HepG2 (cell line): Measurements from ENCODE around the gene CTDSP1. TPM values are rescaled to one million over a fixed set of nuclear protein-coding genes. Genes with fewer than 3 reads are reported as not detected.
A peak's percentile ranks its signal among the peaks of the same experiment; 100 is the strongest.

ENCODE experiments used
- ATF7 ChIP-seq, 2 experiments: fragments of 450-650 bp in 1 of 2; sonication (generic) in 1 of 2; formaldehyde crosslinking in 1 of 2; IDR thresholded peaks; 2 replicates each; pipeline versions ENCODE4 v1.4.0 to v1.6.1; 2016 to 2020; ENCODE audit warnings: antibody characterized with exemption in 1 of 2, mild to moderate bottlenecking in 1 of 2, missing genetic modification reagents in 1 of 2
- ATF7-NPFF ChIP-seq: sonication (generic); formaldehyde crosslinking; IDR thresholded peaks from 2 replicates; pipeline ENCODE4 v1.8.1; 2023; ENCODE audit warnings: mild to moderate bottlenecking, low read depth, missing genetic modification reagents, moderate library complexity
- ATM ChIP-seq: fragments of 450-650 bp; IDR thresholded peaks from 2 replicates; pipeline ENCODE4 v1.7.1; 2017; ENCODE audit warnings: mild to moderate bottlenecking, borderline replicate concordance
- GLI4 ChIP-seq: sonication (generic); formaldehyde crosslinking; IDR thresholded peaks from 2 replicates; pipeline ENCODE4 v1.5.1; 2020; ENCODE audit warnings: missing genetic modification reagents, mild to moderate bottlenecking, moderate library complexity, borderline replicate concordance
- HBP1 ChIP-seq: IDR thresholded peaks from 2 replicates; pipeline ENCODE4 v1.6.1; 2016; ENCODE audit warnings: low read depth, control low read depth
- MEIS2 ChIP-seq: sonication (generic); formaldehyde crosslinking; IDR thresholded peaks from 2 replicates; pipeline ENCODE4 v1.9.0; 2021; ENCODE audit warnings: mild to moderate bottlenecking, missing genetic modification reagents
- NAIF1 ChIP-seq: sonication (generic); formaldehyde crosslinking; IDR thresholded peaks from 2 replicates; pipeline ENCODE4 v1.5.0; 2020; ENCODE audit warnings: mild to moderate bottlenecking, missing genetic modification reagents, borderline replicate concordance
- NCOA2 ChIP-seq: sonication (generic); formaldehyde crosslinking; IDR thresholded peaks from 2 replicates; pipeline ENCODE4 v1.8.0; 2022; ENCODE audit warnings: inconsistent platforms
- TBP ChIP-seq: sonication (generic); formaldehyde crosslinking; IDR thresholded peaks from 2 replicates; pipeline ENCODE4 v1.5.0; 2020; ENCODE audit warnings: missing genetic modification reagents
- TEF ChIP-seq: sonication (generic); formaldehyde crosslinking; IDR thresholded peaks from 2 replicates; pipeline ENCODE4 v1.5.0; 2020; ENCODE audit warnings: missing genetic modification reagents
- TERF1 ChIP-seq: sonication (generic); formaldehyde crosslinking; IDR thresholded peaks from 2 replicates; pipeline ENCODE4 v1.8.0; 2022; ENCODE audit warnings: mild to moderate bottlenecking, missing genetic modification reagents, moderate library complexity
- THAP11 ChIP-seq: IDR thresholded peaks from 2 replicates; pipeline ENCODE4 v1.6.1; 2016; ENCODE audit warnings: missing biosample characterization, missing genetic modification reagents
- ZBTB20 ChIP-seq: sonication (generic); formaldehyde crosslinking; IDR thresholded peaks from 2 replicates; pipeline ENCODE4 v1.8.1; 2023; ENCODE audit warnings: missing genetic modification reagents, low read depth, mild to moderate bottlenecking, borderline replicate concordance
- ZMAT3 ChIP-seq: sonication (generic); formaldehyde crosslinking; conservative IDR thresholded peaks from 2 replicates; pipeline ENCODE4 v1.7.0; 2021; ENCODE audit warnings: missing genetic modification reagents
- ZNF232 ChIP-seq: sonication (generic); formaldehyde crosslinking; IDR thresholded peaks from 2 replicates; pipeline ENCODE4 v1.4.0; 2020; ENCODE audit warnings: missing genetic modification reagents, borderline replicate concordance
- ZNF543 ChIP-seq: sonication (generic); formaldehyde crosslinking; IDR thresholded peaks from 2 replicates; pipeline ENCODE4 v1.4.0; 2020; ENCODE audit warnings: mild to moderate bottlenecking, missing genetic modification reagents
- ZNF878 ChIP-seq: sonication (generic); formaldehyde crosslinking; IDR thresholded peaks from 2 replicates; pipeline ENCODE4 v1.8.1; 2023; ENCODE audit warnings: mild to moderate bottlenecking, missing genetic modification reagents, moderate library complexity
- ZSCAN25 ChIP-seq: sonication (generic); formaldehyde crosslinking; IDR thresholded peaks from 2 replicates; pipeline ENCODE4 v1.8.0; 2022; ENCODE audit warnings: mild to moderate bottlenecking, missing genetic modification reagents
- polyA plus RNA-seq, 8 experiments: library from polyadenylated mRNA; depleted of rRNA in 3 of 8; stranded (reverse) in 7 of 8; unstranded in 1 of 8; fragments of >200 nt; fragmentation: Illumina TruSeq in 4 of 8; extraction: Trizol in 4 of 8; gene quantifications; 2 replicates each; pipeline versions ENCODE4 v1.2.1 to v1.2.3, GENCODE V29; 2011 to 2016; ENCODE audit warnings: low read depth in 4 of 8, missing spikeins in 1 of 8, mixed read lengths in 1 of 8; ENCODE audit not compliant: insufficient read depth in 1 of 8
- total RNA-seq, 5 experiments: library from RNA; depleted of rRNA; stranded (reverse); fragments of >200 nt; fragmentation: Illumina TruSeq; extraction: Trizol; gene quantifications; 2 replicates each; pipeline ENCODE4 v1.2.3, GENCODE V29; 2016; ENCODE audit warnings: low read depth in 1 of 5
- TF ChIP-seq, protein P1 (sequence below): sonication (generic); formaldehyde crosslinking; IDR thresholded peaks from 2 replicates; pipeline ENCODE4 v1.4.0; 2020; ENCODE audit warnings: missing genetic modification reagents
- TF ChIP-seq, protein P2 (sequence below): IDR thresholded peaks from 2 replicates; pipeline ENCODE4 v1.6.1; 2016; ENCODE audit warnings: mild to moderate bottlenecking, missing biosample characterization, missing genetic modification reagents

Gene CTDSP1
- total and polyA plus RNA-seq, 2 of the 13 experiments (the other 11 are each of a cell fraction or from before 2014, with no cell fraction given) = 91.0 to 268 TPM

DNA sequence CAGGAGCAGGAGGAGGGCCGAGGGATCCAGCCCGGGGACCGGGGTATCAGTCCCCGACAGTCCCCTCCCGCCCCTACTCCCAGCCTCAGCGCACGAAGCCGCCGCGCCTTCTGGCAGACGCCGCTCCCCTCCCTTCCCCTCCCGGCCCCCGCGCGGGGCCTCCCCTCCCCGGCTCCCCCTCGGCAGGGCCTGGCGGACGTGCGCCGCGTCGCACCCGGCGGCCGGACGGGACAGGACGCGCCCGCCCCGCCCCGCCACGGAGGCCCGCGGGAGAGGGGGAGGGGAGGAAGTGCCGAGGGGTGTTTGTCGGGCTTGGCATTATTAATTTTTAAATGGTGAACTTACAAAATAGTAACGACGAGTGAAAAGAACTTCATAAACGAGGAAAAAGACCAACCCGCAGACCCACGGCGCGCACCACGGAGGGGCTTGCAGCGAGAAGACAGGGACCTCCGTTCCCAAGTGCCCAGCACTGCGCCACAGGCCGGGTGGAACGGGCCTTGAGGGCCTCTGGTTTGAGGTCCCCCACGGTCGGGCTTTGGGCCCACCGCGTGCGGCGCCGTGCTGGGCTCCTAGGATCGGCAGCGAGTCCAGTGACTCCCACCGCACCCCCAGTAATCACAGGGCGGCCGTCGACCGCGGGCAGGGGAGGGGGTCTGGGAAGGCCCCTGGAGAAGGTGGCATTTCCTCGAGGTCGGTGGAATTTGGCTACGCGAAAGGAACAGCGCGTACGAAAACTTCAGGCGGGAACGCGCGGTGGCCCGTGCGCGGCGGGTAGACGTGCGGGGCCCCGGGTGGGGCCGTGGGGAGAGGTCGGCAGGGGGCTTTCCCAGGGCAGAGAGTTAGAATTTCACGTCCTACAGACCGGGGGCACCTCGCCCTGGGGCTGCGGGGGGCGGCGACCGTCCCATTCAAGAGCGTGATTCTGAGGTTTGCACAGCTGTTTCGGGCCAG lies 954 bp upstream of the CTDSP1 start (continued):
- TF ChIP-seq HBP1 (0 out of 2 replicates have a peak, but pooled peaks have one; percentile 45), NCOA2 (CRISPR knock-in tag) (no peak; the same call in 1 of the 2 replicates), ATM (no peak), ZNF232 (CRISPR knock-in tag) (peak; percentile 66; the same call in 1 of the 2 replicates), ZNF543 (CRISPR knock-in tag) (0 out of 2 replicates have a peak, but pooled peaks have one; percentile 51), TBP (CRISPR knock-in tag) (0 out of 2 replicates have a peak, but pooled peaks have one; percentile 18), TEF (peak; percentile 42; the same call in 1 of the 2 replicates), THAP11 (CRISPR knock-in tag) (peak; percentile 21; the same call in 1 of the 2 replicates), MEIS2 (peak; percentile 56), NAIF1 (CRISPR knock-in tag) (0 out of 2 replicates have a peak, but pooled peaks have one; percentile 57), ZBTB20 (CRISPR knock-in tag) (peak; percentile 74; the same call in 1 of the 2 replicates), GLI4 (CRISPR knock-in tag) (0 out of 2 replicates have a peak, but pooled peaks have one; percentile 67), ZNF878 (CRISPR knock-in tag) (peak; percentile 57; the same call in 1 of the 2 replicates), ZSCAN25 (CRISPR knock-in tag) (peak; percentile 69; the same call in 1 of the 2 replicates), ZMAT3 (no peak), ATF7 (IDR thresholded peaks at IDR 0.05) (no peak), ATF7 (CRISPR knock-in tag; IDR thresholded peaks at IDR 0.05) (peak; percentile 58; the same call in 1 of the 2 replicates), TERF1 (CRISPR knock-in tag) (peak; percentile 34; the same call in 1 of the 2 replicates), ATF7-NPFF (CRISPR knock-in tag) (no peak)
- TF ChIP-seq, protein P1, sequence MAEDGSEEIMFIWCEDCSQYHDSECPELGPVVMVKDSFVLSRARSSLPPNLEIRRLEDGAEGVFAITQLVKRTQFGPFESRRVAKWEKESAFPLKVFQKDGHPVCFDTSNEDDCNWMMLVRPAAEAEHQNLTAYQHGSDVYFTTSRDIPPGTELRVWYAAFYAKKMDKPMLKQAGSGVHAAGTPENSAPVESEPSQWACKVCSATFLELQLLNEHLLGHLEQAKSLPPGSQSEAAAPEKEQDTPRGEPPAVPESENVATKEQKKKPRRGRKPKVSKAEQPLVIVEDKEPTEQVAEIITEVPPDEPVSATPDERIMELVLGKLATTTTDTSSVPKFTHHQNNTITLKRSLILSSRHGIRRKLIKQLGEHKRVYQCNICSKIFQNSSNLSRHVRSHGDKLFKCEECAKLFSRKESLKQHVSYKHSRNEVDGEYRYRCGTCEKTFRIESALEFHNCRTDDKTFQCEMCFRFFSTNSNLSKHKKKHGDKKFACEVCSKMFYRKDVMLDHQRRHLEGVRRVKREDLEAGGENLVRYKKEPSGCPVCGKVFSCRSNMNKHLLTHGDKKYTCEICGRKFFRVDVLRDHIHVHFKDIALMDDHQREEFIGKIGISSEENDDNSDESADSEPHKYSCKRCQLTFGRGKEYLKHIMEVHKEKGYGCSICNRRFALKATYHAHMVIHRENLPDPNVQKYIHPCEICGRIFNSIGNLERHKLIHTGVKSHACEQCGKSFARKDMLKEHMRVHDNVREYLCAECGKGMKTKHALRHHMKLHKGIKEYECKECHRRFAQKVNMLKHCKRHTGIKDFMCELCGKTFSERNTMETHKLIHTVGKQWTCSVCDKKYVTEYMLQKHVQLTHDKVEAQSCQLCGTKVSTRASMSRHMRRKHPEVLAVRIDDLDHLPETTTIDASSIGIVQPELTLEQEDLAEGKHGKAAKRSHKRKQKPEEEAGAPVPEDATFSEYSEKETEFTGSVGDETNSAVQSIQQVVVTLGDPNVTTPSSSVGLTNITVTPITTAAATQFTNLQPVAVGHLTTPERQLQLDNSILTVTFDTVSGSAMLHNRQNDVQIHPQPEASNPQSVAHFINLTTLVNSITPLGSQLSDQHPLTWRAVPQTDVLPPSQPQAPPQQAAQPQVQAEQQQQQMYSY (CRISPR knock-in tag) = peak; percentile 34; the same call in 1 of the 2 replicates
- TF ChIP-seq, protein P2, sequence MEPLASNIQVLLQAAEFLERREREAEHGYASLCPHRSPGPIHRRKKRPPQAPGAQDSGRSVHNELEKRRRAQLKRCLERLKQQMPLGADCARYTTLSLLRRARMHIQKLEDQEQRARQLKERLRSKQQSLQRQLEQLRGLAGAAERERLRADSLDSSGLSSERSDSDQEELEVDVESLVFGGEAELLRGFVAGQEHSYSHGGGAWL (CRISPR knock-in tag) = peak; percentile 9; the same call in 1 of the 2 replicates
